Tibial nerve (tissue), 4 donors: ENCODE results near the gene ASTN1.

Source experiments
- EP300 ChIP-seq, 2 donors: sonication (generic); formaldehyde crosslinking; IDR thresholded peaks; one replicate each; pipeline ENCODE4 v1.6.1; 2017; ENCODE audit warnings: antibody characterized with exemption in 2 of 2, mild to moderate bottlenecking in 1 of 2
- POLR2A ChIP-seq, 2 donors: fragments of 450-650 bp; IDR thresholded peaks; one replicate each; pipeline ENCODE4 v1.6.1; 2017; ENCODE audit warnings: antibody characterized with exemption in 2 of 2, mild to moderate bottlenecking in 2 of 2, moderate library complexity in 2 of 2
- TF ChIP-seq, protein P1 (sequence below), 5 experiments: fragments of 200-600 bp in 3 of 5; fragments of 450-650 bp in 2 of 5; sonication (generic) in 3 of 5; IDR thresholded peaks; one replicate each; pipeline ENCODE4 v1.5.1; 2016 to 2019; ENCODE audit warnings: antibody characterized with exemption in 5 of 5, mild to moderate bottlenecking in 3 of 5, moderate library complexity in 2 of 5

DNA sequence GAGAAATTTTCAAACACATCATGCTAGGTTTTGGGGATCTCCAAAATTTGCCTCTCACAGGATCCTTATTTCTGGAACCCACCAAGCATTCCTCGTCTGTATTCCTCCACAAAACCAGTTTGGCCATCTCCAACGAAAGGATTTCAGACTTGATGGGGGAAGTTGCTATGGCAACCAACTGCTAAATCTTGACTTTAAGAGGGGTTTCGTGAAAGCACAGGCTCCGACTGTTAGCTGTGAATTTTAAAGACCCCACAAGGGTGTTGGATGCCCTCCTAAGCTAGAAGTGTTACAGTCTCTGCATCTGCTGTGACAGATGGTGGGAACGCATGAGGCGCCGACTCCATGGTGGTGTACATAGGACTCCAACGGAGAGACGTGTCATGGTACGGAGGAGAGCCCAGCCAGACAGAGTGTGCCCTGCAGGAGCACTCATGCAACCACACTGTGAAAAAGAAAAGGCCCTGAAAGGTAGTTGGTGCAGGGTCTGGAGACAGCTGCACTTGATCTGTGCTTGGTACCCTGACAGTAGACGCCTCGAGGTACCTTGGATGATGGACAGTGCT, 147.1 kb downstream of the ASTN1 start:
- TF ChIP-seq, protein P1, sequence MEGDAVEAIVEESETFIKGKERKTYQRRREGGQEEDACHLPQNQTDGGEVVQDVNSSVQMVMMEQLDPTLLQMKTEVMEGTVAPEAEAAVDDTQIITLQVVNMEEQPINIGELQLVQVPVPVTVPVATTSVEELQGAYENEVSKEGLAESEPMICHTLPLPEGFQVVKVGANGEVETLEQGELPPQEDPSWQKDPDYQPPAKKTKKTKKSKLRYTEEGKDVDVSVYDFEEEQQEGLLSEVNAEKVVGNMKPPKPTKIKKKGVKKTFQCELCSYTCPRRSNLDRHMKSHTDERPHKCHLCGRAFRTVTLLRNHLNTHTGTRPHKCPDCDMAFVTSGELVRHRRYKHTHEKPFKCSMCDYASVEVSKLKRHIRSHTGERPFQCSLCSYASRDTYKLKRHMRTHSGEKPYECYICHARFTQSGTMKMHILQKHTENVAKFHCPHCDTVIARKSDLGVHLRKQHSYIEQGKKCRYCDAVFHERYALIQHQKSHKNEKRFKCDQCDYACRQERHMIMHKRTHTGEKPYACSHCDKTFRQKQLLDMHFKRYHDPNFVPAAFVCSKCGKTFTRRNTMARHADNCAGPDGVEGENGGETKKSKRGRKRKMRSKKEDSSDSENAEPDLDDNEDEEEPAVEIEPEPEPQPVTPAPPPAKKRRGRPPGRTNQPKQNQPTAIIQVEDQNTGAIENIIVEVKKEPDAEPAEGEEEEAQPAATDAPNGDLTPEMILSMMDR (IDR thresholded peaks at IDR 0.05), result no peak
- TF ChIP-seq POLR2A (IDR thresholded peaks at IDR 0.05), result no peak
- TF ChIP-seq EP300 (IDR thresholded peaks at IDR 0.05), result no peak
